ENCODE data around the gene S100A3. TPM values are rescaled to one million over a fixed set of nuclear protein-coding genes. Genes with fewer than 3 reads are reported as not detected.

S100A3 gene
- total and polyA plus RNA-seq, 2 of the 13 experiments (the other 11 are each of a cell fraction or from before 2014, with no cell fraction given): 2.5 to 4.5 TPM

GRCh38 chr1:153578936-153579335 lies 29.9 kb upstream of the S100A3 start (continued):
- no peak for TF ChIP-seq ZSCAN21 (CRISPR knock-in tag; IDR thresholded peaks at IDR 0.05; ENCODE audit: borderline replicate concordance)
- no peak for TF ChIP-seq KLF12 (CRISPR knock-in tag; IDR thresholded peaks at IDR 0.05; ENCODE audit: borderline replicate concordance)
- TF ChIP-seq ZNF292 (CRISPR knock-in tag; IDR thresholded peaks at IDR 0.05; ENCODE audit: borderline replicate concordance, low read depth): no peak
- TF ChIP-seq DRAP1 (CRISPR knock-in tag; IDR thresholded peaks at IDR 0.05): no peak
- TF ChIP-seq RFX5 (IDR thresholded peaks at IDR 0.05; ENCODE audit: low read depth, low read length): no peak
- no peak for TF ChIP-seq ZNF180 (CRISPR knock-in tag; IDR thresholded peaks at IDR 0.05; ENCODE audit: borderline replicate concordance, low read depth)

GRCh38 chr1:153578490-153578889 lies 29.4 kb upstream of the S100A3 start:
- H3K9ac ChIP-seq (ENCODE audit: insufficient read depth, low read depth, low read length): no peak overlapping the region
- H2AFZ ChIP-seq (ENCODE audit: low read length): no peak overlapping the region
- H3K27ac ChIP-seq (ENCODE audit: extremely low read length, insufficient read depth, low read length): no peak overlapping the region
- H3K79me2 ChIP-seq (ENCODE audit: insufficient read depth, low read length): no peaks in the 10 kb centered on the region
- no peaks in the 10 kb centered on the region for H4K20me1 ChIP-seq (ENCODE audit: insufficient read depth, low read length)
- ChIA-PET POLR2A (interaction anchor here (1.4 to 1.5 kb wide), 2 partner anchors 10 to 59 kb away, joined by 3 read pairs; no protein-coding TSS in a partner anchor), CTCF (ENCODE audit: low intra/inter-chr PET ratio, low total read pairs) (no interaction called here)
- H3K4me2 ChIP-seq (ENCODE audit: low read depth, low read length): no peak overlapping the region
- FAIRE-seq (no peak), DNase-seq (ENCODE audit: low spot score) (no peak), ATAC-seq (no peak)
- in situ Hi-C loops (cut with HindIII; ENCODE audit: extremely low pct_ligation_motif_present, low pct_unique_long_range_greater_than_20kb) (no loop called here), intact Hi-C loops (cut with micrococcal nuclease; ENCODE audit: unreplicated experiment) (no loop called here)
- H3K36me3 ChIP-seq (replicated peaks in 1 of 2; ENCODE audit: control insufficient read depth in 1 of 2, insufficient read depth in 2 of 2, low read length in 2 of 2): no peaks in the 10 kb centered on the region
- H3K9me3 ChIP-seq (ENCODE audit: low read length): no peaks in the 10 kb centered on the region
- H3K27me3 ChIP-seq (ENCODE audit: control insufficient read depth in 1 of 2, insufficient read depth in 2 of 2, low read length in 2 of 2): no peaks in the 10 kb centered on the region; a peak in 1 of 5 replicates
- peaks cover 4% of the 10 kb centered on the region; the same call in 1 of the 2 replicates for H3K4me1 ChIP-seq (ENCODE audit: insufficient read depth, low read length)
- no TSS peak for BruUV-seq (replicated peaks)
- H3K4me3 ChIP-seq (replicated peaks in 1 of 3; ENCODE audit: insufficient read depth in 1 of 3, low read depth in 2 of 3, low read length in 3 of 3): no peak overlapping the region
- no peak for TF ChIP-seq ISX (CRISPR knock-in tag; conservative IDR thresholded peaks at IDR 0.05)
- no peak for TF ChIP-seq YEATS4 (CRISPR knock-in tag; IDR thresholded peaks at IDR 0.05; ENCODE audit: borderline replicate concordance)

All from HepG2 (cell line).